VCaP (cell line): Measurements from ENCODE around the gene LSM12.
A peak's percentile ranks its signal among the peaks of the same experiment; 100 is the strongest.

Experiments
- H3K27ac ChIP-seq: fragments of 450-650 bp; 2 replicates; pipeline ENCODE4 v1.5.1; 2017
- CTCF ChIP-seq: fragments of 450-650 bp; conservative IDR thresholded peaks from 2 replicates; pipeline ENCODE4 v1.5.1; 2017; ENCODE audit warnings: mild to moderate bottlenecking, moderate library complexity

Gene LSM12

GRCh38 chr17:44006272-44006597, 60.2 kb downstream of the LSM12 start:
- no peak for TF ChIP-seq CTCF
- peak overlapping the region; percentile 82 for H3K27ac ChIP-seq

DNA sequence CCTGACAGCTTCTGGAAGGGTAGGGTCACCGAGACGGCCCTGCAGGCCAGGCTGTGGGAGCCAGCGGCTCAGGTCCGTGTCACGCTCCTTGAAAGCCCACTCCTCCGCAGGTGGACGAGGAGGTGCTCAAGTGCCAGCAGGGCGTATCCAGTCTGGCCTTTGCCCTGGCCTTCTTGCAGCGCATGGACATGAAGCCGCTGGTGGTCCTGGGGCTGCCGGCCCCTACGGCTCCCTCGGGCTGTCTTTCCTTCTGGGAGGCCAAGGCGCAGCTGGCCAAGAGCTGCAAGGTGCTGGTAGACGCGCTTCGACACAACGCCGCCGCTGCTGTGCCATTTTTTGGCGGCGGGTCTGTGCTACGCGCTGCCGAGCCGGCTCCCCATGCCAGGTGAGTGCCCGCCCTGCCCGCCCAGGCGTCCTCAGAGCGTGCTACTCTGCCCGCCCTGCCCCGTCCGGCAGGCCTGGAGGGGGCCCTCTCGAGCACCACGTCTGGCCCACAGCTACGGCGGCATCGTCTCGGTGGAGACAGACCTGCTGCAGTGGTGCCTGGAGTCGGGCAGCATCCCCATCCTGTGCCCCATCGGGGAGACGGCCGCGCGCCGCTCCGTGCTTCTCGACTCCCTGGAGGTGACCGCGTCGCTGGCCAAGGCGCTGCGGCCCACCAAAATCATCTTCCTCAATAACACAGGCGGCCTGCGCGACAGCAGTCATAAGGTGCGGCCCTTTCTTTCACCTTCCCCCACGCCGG, 60.8 kb downstream of the LSM12 start:
- peak overlapping the region; percentile 82 for H3K27ac ChIP-seq
- TF ChIP-seq CTCF, result peak; percentile 66

GRCh38 chr17:44004761-44005526, 61.5 kb downstream of the LSM12 start:
- peak overlapping the region; percentile 82; the same call in 1 of the 2 replicates for H3K27ac ChIP-seq
- TF ChIP-seq CTCF, result no peak

DNA sequence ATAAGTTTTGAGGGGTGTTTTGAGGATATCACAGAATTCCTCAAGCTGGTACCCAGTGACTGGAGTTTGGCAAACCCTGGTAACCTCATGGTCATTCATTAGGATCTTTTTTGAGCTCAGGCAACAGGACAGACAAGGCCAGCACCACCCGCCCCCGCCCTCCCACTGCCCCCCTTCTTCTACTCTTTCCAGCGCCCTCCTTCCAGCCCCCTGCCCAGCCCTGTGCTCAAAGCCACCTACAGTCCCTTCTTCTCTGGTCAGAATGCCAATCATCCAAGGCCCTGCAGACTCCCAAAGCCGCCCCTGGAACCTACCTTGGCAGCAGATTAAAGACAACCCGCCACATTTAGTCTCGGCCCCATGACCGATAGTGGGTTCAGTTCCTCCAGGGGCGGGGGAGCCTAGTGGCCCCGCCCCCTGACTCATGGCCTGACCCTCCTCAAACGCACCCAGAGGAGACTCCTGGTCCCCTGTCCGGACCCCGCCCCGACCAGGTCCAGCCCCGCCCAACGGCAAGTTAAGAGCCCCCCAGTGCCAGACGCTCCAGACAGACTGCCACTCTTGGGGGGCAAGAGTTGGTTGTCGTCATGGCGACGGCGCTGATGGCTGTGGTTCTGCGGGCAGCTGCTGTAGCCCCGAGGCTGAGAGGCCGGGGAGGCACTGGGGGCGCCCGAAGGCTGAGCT, 62.3 kb downstream of the LSM12 start, which contains the start of gene NAGS:
Gene NAGS (plus strand): TSS at position 546 of the 684 bp plus-strand sequence. CDS start 42 bp downstream, at position 588.
- peak within 1 kb of the TSS; percentile 82; the same call in 1 of the 2 replicates for H3K27ac ChIP-seq
- TF ChIP-seq CTCF, result no peak

- no peak overlapping the region for H3K27ac ChIP-seq
Measured at GRCh38 chr17:44002141-44002848, 64.2 kb downstream of the LSM12 start.

GRCh38 chr17:44001461-44001920, 65.0 kb downstream of the LSM12 start:
- no peak overlapping the region for H3K27ac ChIP-seq
- no peak for TF ChIP-seq CTCF

More at GRCh38 chr17:44002141-44002848, 64.2 kb downstream of the LSM12 start:
- no peak for TF ChIP-seq CTCF
